SIG-M5 treated with dmso at 0.1 percent for 504 hours (cell line): ENCODE measurements around the gene ETV6.
A peak's percentile ranks its signal among the peaks of the same experiment; 100 is the strongest.

Source experiments
- DNase-seq: peaks from one replicate; lab custom pipeline; 2025; ENCODE audit not compliant: unreplicated experiment; lab: John Stamatoyannopoulos, UW

Gene ETV6

GRCh38 chr12:11756523-11756922 is 107.0 kb downstream of the ETV6 start:
- no peak for DNase-seq

- no peak for DNase-seq
These were observed 107.6 kb downstream of the ETV6 start for GRCh38 chr12:11757095-11757494.

GRCh38 chr12:11757531-11757930 is 108.1 kb downstream of the ETV6 start:
- DNase-seq: no peak

GRCh38 chr12:11758087-11758486 is 108.6 kb downstream of the ETV6 start:
- DNase-seq: no peak

DNA sequence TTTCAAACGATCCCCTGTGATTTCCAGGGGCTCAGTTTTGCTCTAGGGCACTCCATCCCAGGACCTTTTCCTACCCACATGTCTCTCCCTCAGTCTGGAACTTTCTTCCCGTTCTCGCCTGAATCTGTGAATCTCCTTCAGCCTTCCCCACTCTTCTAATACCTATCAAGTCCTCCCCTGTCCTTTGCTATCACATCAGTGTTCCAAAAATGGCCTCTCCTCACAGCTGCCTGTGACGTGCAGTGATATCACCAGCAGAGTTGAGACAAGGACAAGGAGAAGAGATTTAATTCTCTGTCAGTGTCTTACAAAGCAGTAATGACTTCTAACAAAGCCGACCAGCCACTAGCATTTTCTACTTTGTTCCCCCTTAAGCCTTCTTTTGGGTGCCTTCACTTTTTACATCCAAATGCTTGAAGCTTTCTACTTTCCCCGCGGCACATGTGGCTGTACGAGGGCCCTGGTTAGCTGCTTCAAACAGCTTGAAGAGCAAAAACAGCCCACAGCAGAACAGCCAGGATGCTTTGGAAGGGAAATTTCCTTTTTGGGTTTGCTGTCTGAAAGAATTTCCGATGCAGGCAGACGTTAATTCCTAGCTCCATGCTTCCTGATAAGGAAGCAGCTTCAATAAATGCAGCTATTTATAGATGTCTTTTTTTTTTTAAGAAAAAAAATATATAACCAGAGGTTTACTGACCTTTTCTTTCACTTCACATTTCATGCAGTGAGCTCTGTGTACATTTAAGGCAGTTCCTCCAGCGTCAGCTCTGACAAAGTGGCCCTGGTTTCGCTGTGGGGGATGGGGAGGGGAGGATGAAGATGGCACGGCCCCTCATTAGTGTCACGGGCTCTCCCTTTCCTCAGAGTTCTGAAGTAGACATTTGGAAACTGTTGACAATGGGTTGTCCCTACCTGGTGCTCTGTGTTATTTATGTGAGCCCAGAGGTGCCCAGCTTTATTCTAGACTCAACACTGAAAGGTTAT is 109.3 kb downstream of the ETV6 start:
- peak; percentile 75 for DNase-seq

DNA sequence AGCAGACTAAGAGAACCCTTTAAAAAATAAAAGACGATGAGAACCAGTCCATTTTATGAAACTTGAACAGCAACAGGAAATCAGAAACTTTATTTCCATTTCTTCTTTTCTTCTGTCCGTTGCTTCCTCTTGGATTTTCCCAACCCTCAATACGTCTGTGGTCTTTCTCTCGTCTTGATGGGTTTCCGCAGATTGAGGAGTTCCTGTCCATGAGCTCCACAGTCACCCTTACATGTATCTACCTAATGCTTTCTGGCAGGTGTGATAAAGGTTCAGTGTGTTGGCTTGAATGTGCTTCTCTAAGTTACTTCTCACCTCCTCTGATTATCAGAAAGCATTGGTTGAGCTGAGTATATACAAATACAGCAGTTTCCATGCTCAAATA is 110.0 kb downstream of the ETV6 start:
- no peak for DNase-seq

GRCh38 chr12:11759899-11760298 is 110.4 kb downstream of the ETV6 start:
- no peak for DNase-seq

DNA sequence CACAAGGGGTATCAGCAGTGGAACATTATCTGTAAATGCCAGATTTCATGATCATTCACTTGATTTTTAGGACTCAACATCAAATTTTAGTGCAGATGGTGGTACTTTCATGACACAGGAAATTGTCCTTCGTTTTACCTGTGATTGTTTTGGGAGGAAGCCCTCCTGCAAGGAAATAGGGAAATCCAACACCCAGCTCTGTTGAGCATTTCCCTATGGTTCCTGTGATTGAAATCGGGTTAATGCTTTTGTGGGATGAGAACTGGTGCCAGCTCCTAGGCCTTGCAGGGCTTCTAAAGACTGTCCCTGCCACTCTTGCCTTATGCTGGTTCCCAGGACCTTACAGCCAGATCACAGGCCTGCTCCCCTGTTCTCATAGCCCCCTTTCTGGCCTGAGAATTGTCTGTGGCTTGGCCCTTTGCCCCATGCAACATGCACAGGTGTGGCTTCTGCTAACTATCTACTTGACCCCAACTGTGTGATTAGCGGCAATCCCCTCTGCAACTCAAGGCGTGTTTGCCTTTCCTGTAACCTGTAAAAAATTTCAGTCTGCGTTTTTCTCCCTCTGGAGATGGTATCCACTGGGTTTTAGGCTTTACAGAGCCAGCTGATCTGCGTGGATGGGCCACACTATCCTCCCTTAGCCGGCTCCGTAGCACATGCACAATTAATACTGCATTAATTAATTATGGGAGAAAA is 112.5 kb downstream of the ETV6 start:
- DNase-seq: no peak

DNA sequence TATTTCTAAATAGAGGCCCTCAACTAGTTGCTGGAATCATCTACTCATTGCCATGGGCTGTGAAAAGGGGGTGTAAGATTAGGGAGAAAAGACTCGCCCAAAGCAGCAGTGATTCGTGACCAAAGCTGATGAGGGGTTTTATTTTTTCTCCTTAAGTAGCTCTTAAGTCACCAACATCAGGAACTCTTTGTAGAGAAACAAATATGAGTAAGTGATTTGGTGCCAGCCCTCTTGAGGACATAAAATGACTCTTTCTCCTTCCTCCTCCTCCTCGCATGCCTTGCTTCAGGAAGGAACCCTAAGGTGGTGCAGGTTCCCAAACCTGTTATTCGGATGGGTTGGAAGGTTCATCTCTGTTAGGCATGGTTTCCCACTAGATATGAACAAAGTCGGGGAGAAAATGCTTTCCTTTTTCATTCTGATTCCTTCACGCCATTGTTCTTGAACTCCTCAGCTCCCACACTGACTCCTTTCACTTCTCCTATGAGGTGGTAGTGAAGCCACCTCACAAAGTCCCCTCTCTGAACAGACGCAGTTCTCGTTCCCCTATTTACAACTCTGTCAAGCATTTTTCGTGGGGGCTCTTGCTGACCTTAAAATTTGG is 113.4 kb downstream of the ETV6 start:
- DNase-seq: peak; percentile 42

DNA sequence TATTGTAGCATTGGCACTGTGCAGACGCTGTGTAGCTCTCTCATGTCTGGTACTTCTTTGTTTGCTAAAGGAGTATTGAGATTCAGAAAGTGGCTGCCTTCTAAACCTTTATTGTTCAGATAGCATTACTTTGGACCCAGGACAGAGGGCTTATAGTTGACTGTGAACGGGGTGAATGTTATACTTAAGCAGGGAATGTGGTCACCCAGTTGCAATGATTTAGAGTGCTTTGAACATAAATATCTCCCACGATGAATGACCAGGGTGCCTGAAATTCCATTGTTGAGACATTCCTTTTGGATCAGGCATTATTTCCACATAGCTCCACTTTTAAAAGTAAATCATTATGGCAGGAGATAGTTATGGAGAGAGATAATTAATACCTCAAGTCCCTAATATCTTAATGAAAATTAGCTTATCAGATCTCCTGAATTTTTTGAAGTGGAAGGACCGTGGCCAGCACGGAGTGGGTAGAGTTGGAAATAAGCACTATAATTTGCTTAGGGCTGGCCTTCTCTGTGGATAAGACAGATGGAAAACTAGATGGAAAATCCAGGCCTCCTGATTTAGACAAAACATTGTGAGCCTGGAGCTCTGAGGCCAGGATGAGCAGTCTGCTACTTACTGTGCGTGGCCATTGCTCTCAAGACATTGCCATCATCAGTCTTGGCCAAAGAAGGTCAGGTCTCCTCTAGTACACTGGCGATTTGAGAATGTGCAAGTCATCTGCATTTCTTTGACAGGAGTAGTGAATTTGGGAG is 114.5 kb downstream of the ETV6 start:
- no peak for DNase-seq

DNA sequence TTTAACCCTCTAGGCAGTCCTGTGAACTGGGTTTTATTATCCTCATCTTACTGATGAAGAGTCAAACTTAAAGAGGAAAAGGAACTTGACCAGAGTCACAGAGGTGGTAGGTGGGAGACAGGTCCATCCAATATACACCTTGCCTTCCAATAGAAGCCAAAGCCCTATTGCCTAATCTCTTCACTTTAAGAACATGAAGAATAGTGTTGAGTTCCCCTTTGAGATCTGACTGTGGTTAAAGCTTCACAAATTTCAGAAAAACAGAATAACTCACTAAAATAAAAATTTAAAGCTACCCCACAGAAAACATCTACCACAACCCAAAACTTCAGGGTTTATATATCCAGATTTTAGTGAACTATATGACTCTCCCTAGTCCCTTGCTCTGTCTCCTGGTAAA is 115.4 kb downstream of the ETV6 start:
- DNase-seq: peak; percentile 43

- DNase-seq: no peak
These were observed 115.9 kb downstream of the ETV6 start for GRCh38 chr12:11765421-11765816.

GRCh38 chr12:11765817-11766794 is 116.6 kb downstream of the ETV6 start:
- peak; percentile 85 for DNase-seq

DNA sequence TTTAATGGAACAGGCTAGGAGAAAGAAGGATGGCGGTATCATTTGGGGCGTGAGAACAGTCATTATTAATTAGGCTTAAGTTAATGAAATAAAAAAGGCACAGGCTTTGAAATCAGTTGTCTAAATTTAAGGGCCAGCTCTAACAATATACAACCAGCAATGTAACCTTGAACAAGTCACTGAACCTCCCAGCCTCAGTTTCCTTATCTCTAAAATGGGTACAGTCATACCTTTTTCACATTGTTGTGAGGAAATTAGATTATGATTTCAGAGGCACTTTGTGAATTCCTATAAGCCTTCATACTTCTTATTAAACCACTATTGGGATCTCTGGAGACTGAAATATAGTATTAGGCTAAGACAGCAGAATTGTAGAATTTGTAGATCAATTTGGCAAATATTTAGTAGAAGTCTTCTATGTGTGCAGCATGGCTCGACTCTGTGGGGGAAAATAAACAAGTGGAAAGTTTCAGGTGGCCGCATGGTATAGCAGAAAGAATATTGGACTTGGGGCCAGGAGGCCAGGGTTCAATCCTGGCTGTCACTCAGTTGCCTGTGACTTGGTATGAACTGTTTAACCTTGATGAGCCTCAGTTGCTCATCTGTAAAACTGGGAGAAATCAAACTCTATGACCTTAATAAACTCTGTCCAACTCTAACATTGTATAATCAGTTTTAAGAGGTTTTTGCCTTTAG is 117.7 kb downstream of the ETV6 start:
- no peak for DNase-seq

DNA sequence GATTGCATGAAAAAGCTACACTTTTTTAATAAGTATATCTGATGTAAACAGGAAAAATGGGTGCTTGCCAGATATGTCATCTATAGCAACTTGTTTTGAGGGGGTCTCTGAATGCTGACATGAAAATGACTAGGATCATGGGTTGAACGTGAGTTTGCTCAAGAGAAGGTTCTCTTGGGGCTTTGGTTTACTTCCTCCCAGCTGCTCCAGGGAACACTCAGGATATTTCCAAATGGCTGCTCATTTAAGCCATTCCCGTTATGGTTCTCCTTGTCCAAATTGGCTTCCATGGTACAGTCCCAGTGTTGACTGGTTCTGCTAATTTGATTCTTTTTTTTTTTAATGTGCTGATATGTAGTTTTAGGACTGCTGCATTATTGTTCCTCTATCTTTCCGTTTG is 118.3 kb downstream of the ETV6 start:
- DNase-seq: no peak

GRCh38 chr12:11768233-11768965 is 118.9 kb downstream of the ETV6 start:
- DNase-seq: no peak

DNA sequence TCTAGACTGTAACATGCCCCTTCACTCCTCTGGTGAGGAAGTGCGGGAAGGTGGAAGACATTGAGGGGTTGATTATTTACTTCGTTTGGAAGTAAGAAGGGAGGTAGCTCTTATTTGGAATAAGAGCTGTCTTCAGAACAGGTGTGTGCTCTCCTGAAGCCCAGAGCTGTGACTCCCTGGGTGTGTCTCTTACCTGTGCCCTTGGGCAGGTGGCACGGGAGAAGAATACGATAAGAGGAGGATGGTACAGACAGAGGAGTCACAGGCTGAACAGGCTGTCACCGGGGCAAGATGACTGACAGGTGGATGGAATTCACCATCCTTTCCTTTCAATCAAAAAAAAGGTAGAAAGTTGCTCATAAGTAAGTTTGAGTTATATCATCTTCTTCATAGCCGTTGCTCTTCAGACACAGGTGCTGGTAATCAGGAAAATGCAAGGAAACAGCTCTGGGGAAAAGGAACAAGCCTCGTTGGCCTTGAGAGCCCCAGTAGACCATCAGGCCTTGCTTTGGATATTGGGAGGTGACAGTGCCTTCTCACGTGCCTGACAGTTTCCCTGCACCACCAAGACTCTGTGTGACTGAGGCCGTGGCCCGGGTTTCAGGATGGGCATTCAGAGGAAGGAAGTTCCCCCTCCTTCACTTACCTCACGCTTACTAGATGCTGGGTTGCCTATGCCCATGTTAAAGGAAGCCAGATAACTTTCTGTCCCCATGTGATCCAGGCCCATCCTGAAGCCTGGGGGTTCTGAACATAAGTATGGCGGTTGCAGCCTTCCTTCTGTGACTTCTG is 120.4 kb downstream of the ETV6 start:
- DNase-seq: no peak

DNA sequence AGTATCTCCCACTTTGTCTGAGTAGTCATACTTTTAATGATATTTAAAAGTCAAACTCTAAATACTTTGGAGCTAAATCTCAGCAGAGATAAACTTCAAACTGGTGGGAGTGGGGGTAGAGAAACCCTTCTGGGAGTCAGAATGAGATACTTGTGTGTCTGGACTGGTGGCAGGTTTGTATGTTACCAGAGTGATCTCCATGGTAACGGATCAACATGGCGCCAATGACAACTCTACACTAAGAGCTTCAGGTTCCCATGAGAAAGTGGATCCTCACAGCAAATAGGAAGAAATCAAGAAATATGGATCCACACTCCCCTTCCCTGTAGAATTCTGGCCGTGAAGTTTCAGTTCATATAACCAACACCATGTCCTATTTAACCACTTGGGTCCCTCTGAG is 121.9 kb downstream of the ETV6 start:
- no peak for DNase-seq
